ENCODE results near the gene DCHS1. TPM values are rescaled to one million over a fixed set of nuclear protein-coding genes. Genes with fewer than 3 reads are reported as not detected.

DCHS1 gene
- total RNA-seq, 3 donors from 2014 or later (not counting 1 experiment from before 2014, with no cell fraction given): 0.49 to 1.0 (median 0.83) TPM

GRCh38 chr11:6682591-6682935 is 27.0 kb upstream of the DCHS1 start:
- Histone ChIP-seq H3K4me3 (ENCODE audit: low read length) (peak overlapping the region; percentile 92), H3K9me3 (ENCODE audit: control insufficient read depth, insufficient read depth, low read length) (no peaks in the 10 kb centered on the region), H3K27ac (ENCODE audit: low read length) (peak overlapping the region; percentile 89), H3K4me1 (ENCODE audit: control insufficient read depth, insufficient read depth, low read length) (peaks cover 12% of the 10 kb centered on the region), H3K36me3 (ENCODE audit: control insufficient read depth, insufficient read depth, low read length) (peaks cover 12% of the 10 kb centered on the region), H3K27me3 (ENCODE audit: control insufficient read depth, insufficient read depth, low read length) (no peaks in the 10 kb centered on the region)
- Mint-ChIP-seq H3K36me3 (no peaks in the 10 kb centered on the region), H3K27me3 (ENCODE audit: low read depth in 2 of 2) (no peaks in the 10 kb centered on the region), H3K4me1 (peaks cover 24 to 31% of the 10 kb centered on the region in 2 donors), H3K27ac (peak overlapping the region; percentile 99 to 100), H3K4me3 (peak overlapping the region; percentile 99), H3K9me3 (no peaks in the 10 kb centered on the region)
- DNase-seq (no peak), ATAC-seq (no peak)
- intact Hi-C loops (cut with micrococcal nuclease): loop anchor here (2.0 kb wide), 1 partner anchor 202 kb away; the partner anchor contains the start of genes ARFIP2 and TIMM10B
- no peak for TF ChIP-seq CTCF (IDR thresholded peaks at IDR 0.05)
- WGBS (ENCODE audit: insufficient coverage): 1% methylated on average over 10 of the region's 10 CpGs

GRCh38 chr11:6681949-6682348 is 26.3 kb upstream of the DCHS1 start:
- no peak for TF ChIP-seq CTCF (IDR thresholded peaks at IDR 0.05)
- DNase-seq (peak in 1 of 2 donors; percentile 8), ATAC-seq (no peak)
- Mint-ChIP-seq H3K4me1 (peaks cover 24 to 31% of the 10 kb centered on the region in 2 donors), H3K9me3 (no peaks in the 10 kb centered on the region), H3K27ac (peak overlapping the region in 1 of 2 donors; percentile 99), H3K36me3 (no peaks in the 10 kb centered on the region), H3K27me3 (ENCODE audit: low read depth in 2 of 2) (no peaks in the 10 kb centered on the region), H3K4me3 (peak overlapping the region; percentile 99)
- WGBS (ENCODE audit: insufficient coverage): 26% methylated on average over 5 of the region's 5 CpGs
- intact Hi-C loops (cut with micrococcal nuclease): loop anchor here (2.0 kb wide), 1 partner anchor 201 kb away; the partner anchor contains the start of genes ARFIP2 and TIMM10B
- Histone ChIP-seq H3K27ac (ENCODE audit: low read length) (no peak overlapping the region), H3K4me3 (ENCODE audit: low read length) (no peak overlapping the region), H3K36me3 (ENCODE audit: control insufficient read depth, insufficient read depth, low read length) (peaks cover 12% of the 10 kb centered on the region), H3K9me3 (ENCODE audit: control insufficient read depth, insufficient read depth, low read length) (no peaks in the 10 kb centered on the region), H3K4me1 (ENCODE audit: control insufficient read depth, insufficient read depth, low read length) (peaks cover 12% of the 10 kb centered on the region), H3K27me3 (ENCODE audit: control insufficient read depth, insufficient read depth, low read length) (no peaks in the 10 kb centered on the region)

- Histone ChIP-seq H3K27me3 (ENCODE audit: control insufficient read depth, insufficient read depth, low read length) (no peaks in the 10 kb centered on the region), H3K4me3 (ENCODE audit: low read length) (no peak overlapping the region), H3K4me1 (ENCODE audit: control insufficient read depth, insufficient read depth, low read length) (peaks cover 12% of the 10 kb centered on the region), H3K36me3 (ENCODE audit: control insufficient read depth, insufficient read depth, low read length) (peaks cover 12% of the 10 kb centered on the region), H3K9me3 (ENCODE audit: control insufficient read depth, insufficient read depth, low read length) (no peaks in the 10 kb centered on the region), H3K27ac (ENCODE audit: low read length) (no peak overlapping the region)
- peaks cover 24 to 31% of the 10 kb centered on the region in 2 donors for H3K4me1 Mint-ChIP-seq
- H3K27ac Mint-ChIP-seq: peak overlapping the region; percentile 63 to 77
- TF ChIP-seq CTCF (IDR thresholded peaks at IDR 0.05): no peak
- ATAC-seq: no peak
- WGBS (ENCODE audit: insufficient coverage): 50% methylated on average over 1 of the region's 1 CpG
- H3K36me3 Mint-ChIP-seq: no peaks in the 10 kb centered on the region
- H3K9me3 Mint-ChIP-seq: no peaks in the 10 kb centered on the region
- H3K4me3 Mint-ChIP-seq: peak overlapping the region; percentile 53
- H3K27me3 Mint-ChIP-seq (ENCODE audit: low read depth in 2 of 2): no peaks in the 10 kb centered on the region
- intact Hi-C loops (cut with micrococcal nuclease): no loop called here
- no peak for DNase-seq
These were observed 25.9 kb upstream of the DCHS1 start for GRCh38 chr11:6681505-6681904.

- ATAC-seq (no peak), DNase-seq (no peak)
- 91% methylated on average over 2 of the region's 3 CpGs for whole genome bisulfite sequencing (ENCODE audit: insufficient coverage)
- Histone ChIP-seq H3K36me3 (ENCODE audit: control insufficient read depth, insufficient read depth, low read length) (peaks cover 12% of the 10 kb centered on the region), H3K27ac (ENCODE audit: low read length) (no peak overlapping the region), H3K4me3 (ENCODE audit: low read length) (no peak overlapping the region), H3K4me1 (ENCODE audit: control insufficient read depth, insufficient read depth, low read length) (peaks cover 3% of the 10 kb centered on the region), H3K9me3 (ENCODE audit: control insufficient read depth, insufficient read depth, low read length) (no peaks in the 10 kb centered on the region), H3K27me3 (ENCODE audit: control insufficient read depth, insufficient read depth, low read length) (no peaks in the 10 kb centered on the region)
- no peaks in the 10 kb centered on the region for H3K27me3 Mint-ChIP-seq (ENCODE audit: low read depth in 2 of 2)
- no peak overlapping the region for H3K4me3 Mint-ChIP-seq
- no peaks in the 10 kb centered on the region for H3K9me3 Mint-ChIP-seq
- intact Hi-C loops (cut with micrococcal nuclease): no loop called here
- H3K36me3 Mint-ChIP-seq: no peaks in the 10 kb centered on the region
- no peak overlapping the region for H3K27ac Mint-ChIP-seq
- TF ChIP-seq CTCF (IDR thresholded peaks at IDR 0.05): no peak
- peaks cover 3 to 9% of the 10 kb centered on the region in 2 donors for H3K4me1 Mint-ChIP-seq
These were observed 21.4 kb upstream of the DCHS1 start for GRCh38 chr11:6677018-6677417.

Measured in natural killer cell (primary cell).